Measurements from ENCODE around the gene CHRM5. TPM values are rescaled to one million over a fixed set of nuclear protein-coding genes. Genes with fewer than 3 reads are reported as not detected.

CHRM5 gene
- total RNA-seq, 2 donors from 2014 or later = not detected

DNA sequence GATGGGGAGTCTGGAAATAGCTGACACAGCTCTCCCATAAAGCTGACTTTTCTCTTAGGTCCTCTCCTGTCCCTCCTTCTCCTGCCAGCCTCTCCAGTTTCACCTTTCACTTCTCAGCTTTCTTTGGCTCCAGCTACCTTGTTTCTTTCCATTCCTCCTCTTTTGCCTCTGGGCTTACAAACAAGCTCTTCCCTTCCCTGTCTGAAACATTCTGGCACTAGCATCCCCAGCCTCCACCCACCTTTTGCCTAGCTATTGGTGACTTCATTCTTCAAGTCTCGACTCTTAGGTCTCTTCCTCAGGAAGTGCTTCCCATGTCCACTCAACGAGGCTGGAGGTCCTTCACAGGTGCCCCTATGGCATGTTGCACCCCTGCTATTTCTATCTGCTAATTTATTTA lies 91.2 kb downstream of the CHRM5 start:
- Histone ChIP-seq H3K4me1 (no peaks in the 10 kb centered on the region), H3K36me3 (replicated peaks in 1 of 2; ENCODE audit: insufficient read depth in 1 of 2, low read depth in 2 of 2) (no peaks in the 10 kb centered on the region), H3K4me3 (no peak overlapping the region), H3K27ac (no peak overlapping the region), H3K9me3 (no peaks in the 10 kb centered on the region), H3K27me3 (no peaks in the 10 kb centered on the region)
- no peak for ATAC-seq
- intact Hi-C loops (cut with DNase I) = no loop called here
- no peak for DNase-seq
- no peak for TF ChIP-seq POLR2A (IDR thresholded peaks at IDR 0.05)
- TF ChIP-seq, protein P1, sequence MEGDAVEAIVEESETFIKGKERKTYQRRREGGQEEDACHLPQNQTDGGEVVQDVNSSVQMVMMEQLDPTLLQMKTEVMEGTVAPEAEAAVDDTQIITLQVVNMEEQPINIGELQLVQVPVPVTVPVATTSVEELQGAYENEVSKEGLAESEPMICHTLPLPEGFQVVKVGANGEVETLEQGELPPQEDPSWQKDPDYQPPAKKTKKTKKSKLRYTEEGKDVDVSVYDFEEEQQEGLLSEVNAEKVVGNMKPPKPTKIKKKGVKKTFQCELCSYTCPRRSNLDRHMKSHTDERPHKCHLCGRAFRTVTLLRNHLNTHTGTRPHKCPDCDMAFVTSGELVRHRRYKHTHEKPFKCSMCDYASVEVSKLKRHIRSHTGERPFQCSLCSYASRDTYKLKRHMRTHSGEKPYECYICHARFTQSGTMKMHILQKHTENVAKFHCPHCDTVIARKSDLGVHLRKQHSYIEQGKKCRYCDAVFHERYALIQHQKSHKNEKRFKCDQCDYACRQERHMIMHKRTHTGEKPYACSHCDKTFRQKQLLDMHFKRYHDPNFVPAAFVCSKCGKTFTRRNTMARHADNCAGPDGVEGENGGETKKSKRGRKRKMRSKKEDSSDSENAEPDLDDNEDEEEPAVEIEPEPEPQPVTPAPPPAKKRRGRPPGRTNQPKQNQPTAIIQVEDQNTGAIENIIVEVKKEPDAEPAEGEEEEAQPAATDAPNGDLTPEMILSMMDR (IDR thresholded peaks at IDR 0.05) = no peak
- WGBS, 2 donors = 28 to 31% methylated on average over 2 of the region's 2 CpGs

DNA sequence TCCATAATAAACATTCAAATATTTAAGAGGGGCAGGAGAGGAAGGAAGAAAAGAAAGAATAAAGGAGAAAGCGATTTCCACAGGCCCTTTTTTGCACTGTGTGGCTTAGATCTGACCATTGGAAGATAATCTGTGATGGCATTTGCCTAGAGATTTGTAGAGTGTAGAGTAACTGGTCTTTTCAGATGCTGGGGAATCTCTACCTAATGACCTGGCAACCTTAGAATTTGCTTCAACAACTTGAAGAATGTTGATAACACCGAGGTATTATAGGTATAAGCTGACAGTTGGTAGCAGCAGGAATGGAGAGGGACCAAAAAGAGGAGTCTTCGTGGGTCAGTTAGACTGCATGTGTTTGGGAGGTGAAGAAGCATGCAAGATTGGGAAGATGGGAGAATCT lies 91.6 kb downstream of the CHRM5 start:
- Histone ChIP-seq H3K4me3 (no peak overlapping the region), H3K36me3 (replicated peaks in 1 of 2; ENCODE audit: insufficient read depth in 1 of 2, low read depth in 2 of 2) (no peaks in the 10 kb centered on the region), H3K4me1 (no peaks in the 10 kb centered on the region), H3K27me3 (no peaks in the 10 kb centered on the region), H3K27ac (no peak overlapping the region), H3K9me3 (no peaks in the 10 kb centered on the region)
- no peak for TF ChIP-seq POLR2A (IDR thresholded peaks at IDR 0.05)
- TF ChIP-seq, protein P1 (IDR thresholded peaks at IDR 0.05) = no peak
- intact Hi-C loops (cut with DNase I) = loop anchor here (5.0 to 10.0 kb wide), 2 partner anchors 152 to 305 kb away; partner anchors contain the start of genes KATNBL1 and LPCAT4
- DNase-seq (no peak), ATAC-seq (no peak)
- WGBS, 2 donors = 38 to 43% methylated on average over 3 of the region's 3 CpGs

DNA sequence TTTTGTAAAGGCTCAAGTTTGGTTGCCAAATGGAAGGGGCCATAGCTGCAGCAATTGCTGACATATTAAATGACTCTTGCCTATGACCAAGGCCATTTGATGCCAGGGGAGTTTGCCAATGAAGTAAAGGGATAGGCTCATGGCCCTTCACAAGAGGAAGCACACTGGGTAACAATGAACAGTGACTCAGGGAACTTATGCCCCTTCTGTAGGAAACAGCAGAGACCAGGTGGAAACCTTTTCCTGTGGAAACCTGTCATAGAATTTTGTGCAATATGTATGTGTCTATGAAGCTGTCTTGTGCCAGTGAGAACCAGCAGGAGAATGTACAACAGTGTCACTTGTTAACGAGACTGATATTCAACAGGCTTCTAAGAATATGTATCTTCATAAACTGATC lies 96.1 kb downstream of the CHRM5 start:
- DNase-seq = no peak
- no peaks in the 10 kb centered on the region for H3K27me3 ChIP-seq
- no peak overlapping the region for H3K4me3 ChIP-seq
- H3K27ac ChIP-seq = no peak overlapping the region
- H3K9me3 ChIP-seq = no peaks in the 10 kb centered on the region
- intact Hi-C loops (cut with DNase I) = loop anchor here (5.0 to 10.0 kb wide), 2 partner anchors 148 to 300 kb away; partner anchors contain the start of genes KATNBL1 and LPCAT4
- no peak for ATAC-seq
- no peaks in the 10 kb centered on the region for H3K36me3 ChIP-seq (replicated peaks in 1 of 2; ENCODE audit: insufficient read depth in 1 of 2, low read depth in 2 of 2)
- H3K4me1 ChIP-seq = no peaks in the 10 kb centered on the region
- WGBS, 2 donors = 0% methylated on average over 1 of the region's 1 CpG
- no peak for TF ChIP-seq POLR2A (IDR thresholded peaks at IDR 0.05)
- TF ChIP-seq, protein P1 (IDR thresholded peaks at IDR 0.05) = no peak

DNA sequence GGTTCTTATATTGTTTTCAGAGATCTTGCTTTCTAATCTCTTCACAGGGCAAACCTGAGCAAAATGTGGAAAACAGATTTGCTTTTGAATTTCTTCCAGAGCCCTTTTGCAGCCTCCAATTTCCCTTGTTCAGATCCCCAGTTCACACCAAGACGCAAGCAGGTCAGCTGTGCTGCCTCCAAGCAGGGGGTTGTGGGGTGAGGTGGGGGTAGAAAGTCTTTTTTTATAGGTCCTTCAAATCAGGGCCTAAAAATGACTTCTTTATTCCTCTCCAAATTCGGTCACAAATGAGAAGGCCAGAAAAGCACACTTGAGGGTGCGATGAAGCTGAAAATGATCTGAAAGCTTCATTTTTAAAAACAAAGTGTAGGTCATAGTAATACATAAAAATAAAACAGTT lies 97.0 kb downstream of the CHRM5 start:
- intact Hi-C loops (cut with DNase I) = loop anchor here (10.0 kb wide), 1 partner anchor 300 kb away; the partner anchor contains the start of gene LPCAT4
- no peaks in the 10 kb centered on the region for H3K9me3 ChIP-seq
- no peaks in the 10 kb centered on the region for H3K36me3 ChIP-seq (replicated peaks in 1 of 2; ENCODE audit: insufficient read depth in 1 of 2, low read depth in 2 of 2)
- DNase-seq (no peak), ATAC-seq (no peak)
- no peaks in the 10 kb centered on the region for H3K27me3 ChIP-seq
- no peak overlapping the region for H3K4me3 ChIP-seq
- no peaks in the 10 kb centered on the region for H3K4me1 ChIP-seq
- no peak overlapping the region for H3K27ac ChIP-seq
- 76 to 85% methylated on average over 3 of the region's 3 CpGs for WGBS, 2 donors
- no peak for TF ChIP-seq POLR2A (IDR thresholded peaks at IDR 0.05)
- TF ChIP-seq, protein P1 (IDR thresholded peaks at IDR 0.05) = no peak

DNA sequence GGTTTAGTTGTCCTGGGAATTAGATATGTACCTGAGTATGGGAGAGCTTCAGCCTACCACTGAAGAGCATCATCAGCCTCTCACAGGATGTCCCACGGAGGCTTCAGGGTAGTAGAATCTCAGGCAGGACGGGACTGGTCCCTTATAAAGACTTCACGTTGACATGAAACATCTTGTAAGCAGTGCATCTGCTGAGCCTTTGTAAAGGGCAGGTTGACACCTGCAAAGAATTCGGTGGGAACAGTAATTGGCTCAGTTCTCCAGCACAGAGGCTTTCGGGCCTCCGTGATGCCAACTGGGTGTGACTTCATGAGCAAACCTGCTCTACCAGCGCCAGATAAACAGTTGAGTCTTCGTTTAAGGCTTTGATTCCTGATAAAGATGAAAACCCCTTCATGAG lies 97.6 kb downstream of the CHRM5 start:
- Histone ChIP-seq H3K9me3 (no peaks in the 10 kb centered on the region), H3K27ac (no peak overlapping the region), H3K27me3 (no peaks in the 10 kb centered on the region), H3K4me3 (no peak overlapping the region), H3K4me1 (no peaks in the 10 kb centered on the region), H3K36me3 (replicated peaks in 1 of 2; ENCODE audit: insufficient read depth in 1 of 2, low read depth in 2 of 2) (no peaks in the 10 kb centered on the region)
- WGBS, 2 donors = 69 to 72% methylated on average over 8 of the region's 8 CpGs
- intact Hi-C loops (cut with DNase I) = loop anchor here (10.0 kb wide), 1 partner anchor 299 kb away; the partner anchor contains the start of gene LPCAT4
- TF ChIP-seq, protein P1 (IDR thresholded peaks at IDR 0.05) = no peak
- no peak for TF ChIP-seq POLR2A (IDR thresholded peaks at IDR 0.05)
- ATAC-seq (no peak), DNase-seq (no peak)
